ENCODE results near the gene ARHGEF12. TPM values are rescaled to one million over a fixed set of nuclear protein-coding genes. Genes with fewer than 3 reads are reported as not detected.

The ARHGEF12 gene
- total RNA-seq, 4 donors from 2014 or later: 52.9 to 77.3 (median 61.4) TPM

DNA sequence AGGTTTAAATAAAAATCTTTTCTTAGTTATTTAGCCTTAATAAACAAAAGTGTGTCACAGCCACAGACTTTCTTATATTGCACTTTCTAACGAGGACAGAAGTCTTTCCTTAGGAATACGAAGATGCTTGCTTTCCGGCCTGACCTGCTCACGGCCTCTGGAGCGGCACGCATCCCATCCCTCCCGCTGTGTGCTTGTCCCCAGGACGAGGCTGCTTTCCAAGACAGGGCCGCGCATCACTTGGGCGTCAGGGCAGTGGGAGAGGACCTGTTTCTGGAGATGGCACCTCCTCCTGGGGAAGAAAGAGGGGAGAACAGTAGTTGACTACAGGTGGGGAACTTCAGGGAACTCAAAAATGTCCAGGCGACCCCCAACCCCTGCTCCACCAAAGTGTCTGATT lies 201.8 kb downstream of the ARHGEF12 start:
- no peak for DNase-seq
- H3K36me3 ChIP-seq: no peaks in the 10 kb centered on the region
- in situ Hi-C loops (cut with MboI; ENCODE audit: low sequenced_read_pairs in 4 of 4): no loop called here

DNA sequence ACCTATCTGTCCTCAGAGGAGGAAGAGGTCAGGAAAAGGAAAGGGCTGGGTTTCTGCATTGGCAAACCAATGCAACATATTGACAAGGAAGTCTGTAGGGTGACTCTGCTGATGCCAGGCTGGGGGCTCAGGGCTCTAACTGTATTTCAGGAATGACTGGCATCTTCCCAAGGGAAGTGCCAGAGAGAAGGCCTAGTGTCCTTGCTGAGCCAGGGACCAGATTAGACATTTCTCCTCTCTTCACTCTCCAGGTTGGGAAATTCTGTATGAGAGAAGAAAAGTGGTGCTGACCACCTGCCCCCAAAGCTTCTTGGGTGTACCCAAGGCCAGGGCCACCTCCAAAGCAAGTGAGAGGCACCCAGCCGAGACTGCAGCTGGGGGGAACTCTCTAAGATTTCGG lies 202.5 kb downstream of the ARHGEF12 start:
- intact Hi-C loops (cut with DNase I; ENCODE audit: low total_unique reads): no loop called here
- no peak for TF ChIP-seq POLR2A (IDR thresholded peaks at IDR 0.05)
- no peak overlapping the region for H3K27ac ChIP-seq
- H3K36me3 ChIP-seq: no peaks in the 10 kb centered on the region
- no peaks in the 10 kb centered on the region for H3K27me3 ChIP-seq
- in situ Hi-C loops (cut with MboI; ENCODE audit: low sequenced_read_pairs in 4 of 4): no loop called here
- H3K4me3 ChIP-seq: no peak overlapping the region
- ATAC-seq: no peak
- DNase-seq: no peak
- H3K9me3 ChIP-seq: no peaks in the 10 kb centered on the region
- no peaks in the 10 kb centered on the region for H3K4me1 ChIP-seq

More for the DNA sequence above, 201.8 kb downstream of the ARHGEF12 start:
- intact Hi-C loops (cut with DNase I; ENCODE audit: low total_unique reads): no loop called here
- Histone ChIP-seq H3K27me3 (no peaks in the 10 kb centered on the region), H3K27ac (no peak overlapping the region), H3K4me3 (no peak overlapping the region), H3K9me3 (no peaks in the 10 kb centered on the region), H3K4me1 (no peaks in the 10 kb centered on the region)
- TF ChIP-seq CTCF (IDR thresholded peaks at IDR 0.05 in 4 of 5, conservative IDR thresholded peaks at IDR 0.05 in 1 of 5): no peak
- no peak for TF ChIP-seq POLR2A (IDR thresholded peaks at IDR 0.05)
- no peak for ATAC-seq

Other genes starting within 250 kb of the ARHGEF12 start
- gene TRIM29, start 198.3 kb upstream of the ARHGEF12 start, total RNA-seq: 1 to 10 TPM in 1 of 4 donors, under 1 TPM in 2, not detected in 1; 0.65 to 2.9 (median 0.95) TPM
- 10 to 100 TPM in 3 of 4 donors, 1 to 10 TPM in 1; 8.7 to 17.5 (median 10.1) TPM for gene OAF, start 125.4 kb upstream of the ARHGEF12 start, total RNA-seq
- gene POU2F3, start 96.3 kb upstream of the ARHGEF12 start, total RNA-seq: not detected
- gene TLCD5, start 11.1 kb upstream of the ARHGEF12 start, total RNA-seq: 1 to 10 TPM in 1 of 4 donors, under 1 TPM in 3; 0.27 to 1.0 (median 0.70) TPM
- under 1 TPM in 1 of 4 donors, not detected in 3; 0.42 TPM for gene GRIK4, start 175.3 kb downstream of the ARHGEF12 start, total RNA-seq